Activated naive CD4-positive, alpha-beta T cell treated with anti-CD3 and anti-CD28 coated beads, Interleukin-2, amount 50 U/mL, for 16 hours (primary cell): ENCODE data around the gene NAPG.
A peak's percentile ranks its signal among the peaks of the same experiment; 100 is the strongest.
"Not testable (repeated sequence)": the region's sequence is repeated elsewhere in the genome, so short reads cannot be mapped to it uniquely, and the experiment has no call there.

Source experiments
- DNase-seq: peaks from one replicate; pipeline ENCODE4 v3.0.0-alpha.2; 2020

Gene NAPG

DNA sequence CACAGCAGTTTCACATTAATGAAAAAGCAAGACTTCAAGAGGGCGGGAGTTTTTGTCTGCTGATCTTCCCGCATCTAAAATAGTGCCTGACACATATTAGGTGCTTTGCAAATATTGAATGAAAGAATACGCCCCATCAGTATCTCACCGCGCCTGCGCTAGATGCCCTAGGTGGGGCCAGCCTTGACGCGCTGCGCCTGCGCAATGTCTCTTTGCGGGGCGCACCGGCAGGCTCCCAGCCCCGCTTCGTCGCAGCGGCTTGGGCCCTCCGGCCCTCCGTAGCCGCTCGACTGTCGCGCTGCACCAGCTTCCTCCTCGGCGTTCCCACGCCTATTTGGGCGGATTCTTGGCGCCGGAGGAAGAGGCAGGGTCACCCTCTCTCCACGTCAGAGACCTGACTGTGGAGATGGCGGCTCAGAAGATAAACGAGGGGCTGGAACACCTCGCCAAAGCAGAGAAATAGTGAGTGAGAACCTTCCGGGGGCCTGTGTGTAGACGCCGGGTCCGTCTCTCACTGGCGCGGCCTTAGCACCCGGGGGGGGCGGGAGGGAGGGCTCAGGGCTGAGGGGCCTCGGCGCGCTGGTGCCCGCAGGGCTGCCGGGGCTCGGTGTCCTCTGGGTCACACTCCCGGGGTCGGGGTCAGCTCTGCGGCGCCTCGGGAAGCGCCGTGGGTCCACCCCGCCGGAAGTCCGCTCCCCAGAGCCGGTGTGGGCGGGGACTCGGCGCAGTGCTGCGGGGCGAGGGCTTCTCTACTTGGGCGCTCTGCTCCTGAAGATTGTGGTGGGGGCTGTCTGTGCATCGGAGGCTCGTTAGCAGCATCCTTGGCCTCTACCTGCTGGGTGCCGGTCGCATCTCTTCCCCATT is at the start of gene NAPG:
Gene NAPG (plus strand): TSS at position 331 of the 864 bp plus-strand sequence. CDS start 76 bp downstream, at position 407.
- DNase-seq: peak; percentile 91

DNA sequence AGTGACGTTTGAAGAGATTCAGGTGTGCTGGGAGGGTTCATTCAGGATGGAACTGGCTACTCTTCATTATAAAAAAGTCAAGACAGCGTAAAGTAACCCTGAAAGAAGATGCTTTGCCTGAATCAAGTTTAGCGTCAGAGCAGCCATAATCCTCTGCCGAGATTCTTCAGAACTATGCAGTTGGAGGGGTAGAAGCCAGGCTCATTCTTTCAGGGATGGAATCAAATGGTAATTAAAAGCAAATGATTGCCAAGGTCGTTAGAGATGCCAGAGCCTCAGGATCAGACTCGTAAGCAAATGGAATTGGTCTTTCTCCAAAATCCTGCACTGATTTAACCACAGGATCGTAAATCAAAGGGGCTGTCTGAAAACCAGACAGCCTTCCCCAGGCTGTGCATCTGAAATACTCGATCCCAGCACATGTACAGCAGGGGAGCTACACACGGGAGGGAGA is 49.5 kb upstream of the NAPG start:
- no peak for DNase-seq

DNA sequence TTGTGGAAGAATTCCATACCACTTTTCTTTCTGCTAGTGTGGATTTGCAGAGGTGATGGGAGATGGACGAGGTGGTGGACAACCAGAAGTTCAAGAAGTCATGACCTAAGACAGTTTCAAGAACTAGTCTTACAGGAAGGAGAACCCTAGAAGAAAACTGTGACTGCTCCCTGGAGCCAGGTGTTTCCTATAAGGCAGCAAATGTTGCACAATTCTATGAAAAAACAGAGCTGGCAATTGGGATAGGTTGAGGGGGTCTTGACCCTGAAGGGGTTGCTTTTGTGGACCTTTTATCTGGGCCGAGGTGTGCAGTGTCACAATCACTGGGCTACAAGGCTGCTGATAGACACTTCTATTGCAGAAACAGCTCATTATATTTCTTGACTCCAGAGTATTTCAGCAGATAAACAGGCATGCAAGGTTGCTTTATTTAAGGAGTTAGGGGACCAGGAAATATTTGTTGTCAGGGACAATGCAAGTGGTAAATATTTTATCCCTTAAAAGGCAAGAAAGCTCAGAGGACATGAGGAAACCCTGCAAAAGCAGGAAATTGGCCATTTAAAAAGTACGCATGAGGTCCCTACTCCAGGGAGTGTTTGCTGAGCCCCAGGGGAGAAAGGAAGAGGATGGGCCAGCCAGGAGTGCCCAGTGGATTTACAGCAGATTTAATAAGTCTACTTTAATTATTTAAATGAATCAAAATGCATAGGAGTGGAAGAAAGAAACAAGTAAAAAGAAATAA is 48.5 kb upstream of the NAPG start:
- DNase-seq: no peak

DNA sequence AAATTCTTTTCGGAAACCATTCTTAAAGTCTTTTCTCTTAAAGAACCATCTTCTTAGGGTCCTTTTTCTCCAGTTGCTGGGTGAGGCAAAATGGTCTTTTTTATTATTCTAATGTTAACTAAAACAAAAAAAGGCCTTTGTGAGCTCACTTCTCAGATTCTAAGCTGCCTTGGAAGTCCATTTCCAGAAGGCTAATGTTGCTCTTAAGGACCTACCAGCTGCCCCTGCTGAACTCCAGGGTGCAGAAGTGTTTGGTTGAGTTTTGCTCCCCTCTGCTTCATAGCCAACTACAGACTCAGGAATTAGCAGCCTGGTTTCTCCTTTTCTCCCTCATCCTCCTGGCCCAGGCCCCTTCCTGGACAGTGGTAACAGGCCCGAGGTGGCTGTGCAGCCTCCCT is 48.0 kb upstream of the NAPG start:
- no peak for DNase-seq

DNA sequence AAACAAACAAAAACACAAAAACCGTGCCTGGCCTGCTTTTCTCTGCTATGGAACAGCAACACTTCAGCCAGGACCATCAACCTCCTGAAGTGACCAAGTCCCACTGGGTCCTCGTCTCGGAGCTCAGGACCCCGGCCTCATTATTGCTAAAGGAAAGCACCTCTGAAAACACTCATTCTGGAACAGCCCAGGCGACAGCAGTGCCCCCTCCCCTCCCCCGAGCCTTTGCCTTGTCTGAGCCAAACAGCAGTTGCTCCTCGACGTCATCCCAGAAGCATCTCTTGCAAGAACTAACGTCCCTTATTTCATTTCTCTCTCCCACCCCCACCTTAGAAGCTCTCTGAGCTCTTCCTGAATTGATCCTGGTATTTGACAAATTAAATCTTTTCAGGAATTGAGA is 44.0 kb upstream of the NAPG start:
- DNase-seq: no peak

DNA sequence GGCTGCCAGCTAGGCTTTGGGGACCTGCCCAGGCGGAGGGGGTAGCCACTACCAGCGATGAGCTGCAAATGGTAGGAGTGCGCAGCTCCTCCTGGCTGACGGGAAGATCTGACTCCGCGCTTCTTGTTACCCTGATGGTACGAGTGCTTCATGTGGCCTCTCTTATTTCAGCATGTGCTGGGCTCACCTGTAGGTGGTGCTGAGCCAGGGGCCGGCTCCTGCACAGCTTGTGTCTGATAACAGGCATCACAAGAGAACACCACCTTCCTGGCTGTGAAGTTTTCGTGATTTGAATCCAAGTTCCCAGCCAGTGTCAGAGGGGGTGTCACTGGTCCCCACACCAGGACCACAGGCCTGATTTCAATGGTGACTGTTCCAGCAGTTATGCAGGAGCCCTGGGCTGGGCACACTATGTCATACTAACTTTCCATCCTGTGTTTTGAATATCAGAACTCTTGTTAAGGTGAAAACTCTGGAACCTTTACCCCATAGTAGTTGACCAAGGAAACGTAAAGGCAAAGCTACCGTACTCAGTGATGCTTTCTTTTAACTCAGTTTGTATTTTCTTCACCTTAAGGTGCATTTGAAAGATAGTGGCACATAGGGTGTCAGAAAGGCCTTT is 43.4 kb upstream of the NAPG start:
- no peak for DNase-seq

DNA sequence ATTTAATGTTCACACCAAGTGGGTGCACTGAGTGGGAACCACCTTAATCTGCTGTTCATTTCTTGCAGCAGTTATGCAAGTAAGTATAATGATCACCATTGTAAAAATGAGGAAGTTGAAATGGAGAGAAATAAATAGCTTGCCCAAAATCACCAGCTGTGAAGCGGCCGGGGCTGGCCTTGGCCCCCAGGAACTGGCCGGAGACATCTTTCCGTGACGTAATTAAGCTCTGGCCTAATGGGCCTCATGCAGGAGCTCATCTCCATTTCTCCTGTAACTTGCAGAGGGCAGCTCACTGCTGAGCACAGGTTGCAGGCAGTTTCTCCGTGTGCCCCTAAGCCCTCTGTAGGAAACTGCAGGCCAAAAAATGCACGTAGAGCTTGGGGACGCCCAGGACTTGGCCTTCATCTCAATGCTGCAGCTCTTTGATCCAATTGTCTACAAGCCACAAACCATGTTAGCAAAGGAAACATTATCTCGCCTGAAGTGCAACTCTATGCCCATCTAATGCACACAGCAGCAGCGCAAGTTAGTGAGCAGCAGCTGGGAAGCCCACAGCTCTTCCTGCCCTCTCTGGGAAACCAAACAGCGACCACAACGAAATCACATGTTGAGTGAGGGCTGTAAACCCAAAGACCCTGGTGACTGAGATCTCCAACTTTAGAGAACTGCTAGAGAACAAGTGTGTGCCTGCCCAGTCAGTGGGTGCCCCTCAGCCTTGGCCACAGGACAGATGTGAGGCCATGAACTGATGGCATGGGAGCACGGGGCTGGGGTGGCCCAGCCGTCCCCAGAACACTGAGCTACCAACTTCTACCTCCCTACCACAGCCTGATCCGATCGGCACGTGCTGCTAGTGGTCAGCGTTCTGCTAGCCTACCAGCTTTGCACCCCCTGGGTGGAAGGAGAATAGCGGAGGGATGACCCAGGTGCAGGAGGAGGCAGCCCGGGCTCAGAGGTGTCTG is 42.6 kb upstream of the NAPG start:
- DNase-seq: no peak

DNA sequence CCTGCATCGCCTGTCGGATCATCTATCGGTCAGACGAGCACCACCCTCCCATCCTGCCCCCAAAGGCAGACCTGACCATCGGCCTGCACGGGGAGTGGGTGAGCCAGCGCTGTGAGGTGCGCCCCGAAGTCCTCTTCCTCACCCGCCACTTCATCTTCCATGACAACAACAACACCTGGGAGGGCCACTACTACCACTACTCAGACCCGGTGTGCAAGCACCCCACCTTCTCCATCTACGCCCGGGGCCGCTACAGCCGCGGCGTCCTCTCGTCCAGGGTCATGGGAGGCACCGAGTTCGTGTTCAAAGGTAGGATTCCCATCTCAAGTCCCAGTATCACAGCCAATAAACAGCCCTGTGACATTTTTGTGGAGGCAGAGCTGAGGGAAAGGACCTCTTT is 40.4 kb upstream of the NAPG start:
- no peak for DNase-seq

DNA sequence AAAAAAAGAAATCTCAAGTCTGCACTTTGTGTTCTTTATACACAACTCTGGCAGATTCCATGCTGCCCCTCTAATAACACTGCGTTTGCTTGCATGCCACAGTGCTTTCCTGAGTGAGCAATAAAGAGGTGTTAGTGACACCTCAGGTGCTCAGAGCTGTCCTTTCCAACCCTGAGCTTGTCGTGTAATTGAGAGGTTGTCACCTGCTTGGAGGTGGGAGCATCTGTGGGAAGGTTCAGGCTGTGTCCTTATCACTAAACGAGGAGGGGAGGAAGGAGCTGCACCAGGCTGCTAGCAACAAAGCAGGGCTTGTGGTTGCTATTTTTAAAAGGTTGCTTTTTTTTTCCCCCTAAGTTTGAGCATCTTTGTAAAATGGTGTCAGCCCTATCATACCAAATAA is 39.5 kb upstream of the NAPG start:
- no peak for DNase-seq

DNA sequence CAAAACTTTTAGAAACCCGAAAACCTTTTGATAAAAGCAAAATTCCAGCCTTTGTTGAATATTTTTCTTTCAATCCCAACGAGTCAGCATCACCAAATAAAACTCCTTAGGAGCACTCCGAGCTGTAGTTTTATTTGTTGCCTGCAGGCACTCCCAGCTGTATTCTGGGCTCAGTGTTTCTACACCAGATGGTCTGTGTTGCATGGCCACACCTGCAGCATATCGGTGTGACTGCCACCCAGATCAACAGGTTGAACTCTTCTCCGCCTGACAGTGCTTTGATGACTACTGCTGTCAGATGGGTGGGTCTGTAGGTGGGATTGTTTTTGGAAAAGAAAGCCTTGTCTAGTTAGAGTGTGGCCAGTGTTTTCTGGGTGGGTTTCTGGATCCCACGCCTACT is 38.7 kb upstream of the NAPG start:
- no peak for DNase-seq

DNA sequence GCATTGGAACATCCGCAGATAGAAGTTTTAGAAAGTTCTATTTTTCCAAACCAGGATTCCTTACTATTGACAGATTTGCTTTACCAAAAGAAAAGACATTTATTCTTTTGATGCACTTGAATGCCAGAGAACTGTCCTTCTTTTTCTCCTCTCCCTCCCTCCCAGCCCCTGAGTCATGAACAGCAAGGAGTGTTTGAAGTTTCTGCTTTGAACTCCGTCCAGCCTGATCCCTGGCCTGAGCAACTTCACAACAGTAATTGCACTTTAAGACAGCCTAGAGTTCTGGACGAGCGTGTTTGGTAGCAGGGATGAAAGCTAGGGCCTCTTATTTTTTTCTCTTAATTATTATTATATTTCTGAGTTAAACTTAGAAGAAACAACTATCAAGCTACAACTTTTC is 37.8 kb upstream of the NAPG start:
- no peak for DNase-seq

DNA sequence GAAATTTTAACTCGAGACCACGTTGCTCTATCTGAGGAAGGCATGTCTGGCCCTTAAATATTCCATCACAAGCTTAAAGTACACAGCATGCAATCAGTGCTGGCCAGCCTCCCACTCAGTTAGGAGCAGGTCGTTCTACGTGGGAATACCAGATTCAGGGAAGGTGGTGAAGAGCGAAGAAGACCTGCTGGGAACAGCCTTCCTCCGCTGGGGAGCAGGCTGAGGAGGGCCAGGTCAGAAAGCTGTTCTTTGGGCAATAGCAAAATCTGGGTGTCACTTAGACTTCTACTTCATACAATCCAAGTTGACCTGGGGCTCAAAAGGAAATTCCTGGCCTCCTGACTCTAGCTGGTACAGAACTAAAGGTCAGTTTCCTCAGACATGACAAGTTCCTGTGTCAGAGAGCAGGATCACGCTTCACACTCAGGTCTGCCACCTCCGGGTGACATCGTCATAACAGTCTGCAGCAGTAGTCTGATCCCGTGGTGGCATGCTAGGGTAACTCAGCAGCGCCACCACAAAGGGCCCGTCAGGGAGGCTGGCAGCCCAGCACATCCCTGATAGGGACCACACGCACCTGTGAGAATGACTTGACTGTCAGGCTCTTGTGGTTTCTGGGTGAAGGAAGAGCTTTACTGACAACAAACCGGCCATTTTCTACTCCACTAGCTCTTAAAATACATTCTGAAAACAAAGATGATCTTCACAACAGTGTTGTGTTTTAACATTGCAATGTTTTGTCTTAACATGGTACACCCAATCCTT is 35.2 kb upstream of the NAPG start:
- peak; percentile 58 for DNase-seq

DNA sequence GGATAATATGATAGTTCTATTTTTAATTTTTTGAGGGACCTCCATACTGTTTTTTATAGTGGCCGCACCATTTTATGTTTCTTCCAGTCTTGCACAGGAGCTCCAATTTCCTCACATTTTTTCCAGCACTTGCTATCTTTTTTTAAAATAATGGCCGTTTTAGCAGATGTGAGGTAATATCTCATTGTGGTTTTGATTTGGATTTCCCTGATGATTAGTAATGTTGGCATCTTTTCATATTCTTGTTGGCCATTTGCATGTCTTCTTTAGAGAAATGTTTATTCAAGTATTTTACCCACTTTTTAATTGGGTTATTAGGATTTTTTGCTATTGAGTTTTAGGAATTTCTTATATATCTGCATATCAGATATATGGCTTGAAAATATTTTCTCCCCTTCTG is 29.9 kb upstream of the NAPG start:
- no peak for DNase-seq

DNA sequence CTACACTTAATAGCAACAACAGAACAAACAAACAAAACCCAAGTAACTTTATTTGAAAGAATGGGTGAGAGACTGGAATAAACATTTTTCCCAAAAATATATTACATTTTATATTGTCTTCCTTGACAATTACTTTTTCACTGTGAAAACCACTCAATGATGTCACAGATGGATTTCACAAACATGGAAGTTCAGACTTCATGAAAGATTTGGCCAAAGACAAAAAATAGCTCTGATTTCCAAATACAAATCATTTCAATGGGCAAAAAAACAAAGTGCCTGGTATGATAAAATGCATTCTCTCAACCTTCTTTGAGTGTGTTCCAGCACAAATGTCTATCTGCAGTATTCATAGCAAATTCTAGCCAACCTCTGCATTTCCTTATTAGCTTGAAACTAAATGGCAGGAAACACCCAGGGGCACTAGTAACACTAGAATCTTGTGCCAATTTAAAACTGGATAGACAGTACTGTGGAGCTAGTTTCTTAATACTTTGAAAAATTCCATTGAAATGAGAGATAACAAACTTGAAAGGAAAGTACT is 28.5 kb upstream of the NAPG start:
- no peak for DNase-seq

DNA sequence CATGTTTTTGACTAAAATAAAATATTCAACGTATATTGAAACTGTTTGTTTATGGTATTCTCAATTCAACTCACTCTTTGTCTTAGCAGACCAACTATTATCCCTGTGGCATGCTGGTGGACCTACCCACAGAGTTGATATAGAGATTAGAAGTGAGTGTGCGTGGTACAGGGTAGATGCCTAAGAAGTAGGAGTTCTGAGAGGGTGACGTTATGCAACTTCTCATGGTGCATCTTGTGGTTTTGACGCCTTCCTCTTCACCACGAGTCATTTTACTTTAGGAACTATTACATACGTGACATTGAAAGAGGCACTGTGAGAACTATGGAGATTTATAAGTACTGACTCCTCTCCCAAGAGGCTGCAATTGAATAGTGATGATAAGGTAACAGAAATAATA is 26.6 kb upstream of the NAPG start:
- DNase-seq: no peak

DNA sequence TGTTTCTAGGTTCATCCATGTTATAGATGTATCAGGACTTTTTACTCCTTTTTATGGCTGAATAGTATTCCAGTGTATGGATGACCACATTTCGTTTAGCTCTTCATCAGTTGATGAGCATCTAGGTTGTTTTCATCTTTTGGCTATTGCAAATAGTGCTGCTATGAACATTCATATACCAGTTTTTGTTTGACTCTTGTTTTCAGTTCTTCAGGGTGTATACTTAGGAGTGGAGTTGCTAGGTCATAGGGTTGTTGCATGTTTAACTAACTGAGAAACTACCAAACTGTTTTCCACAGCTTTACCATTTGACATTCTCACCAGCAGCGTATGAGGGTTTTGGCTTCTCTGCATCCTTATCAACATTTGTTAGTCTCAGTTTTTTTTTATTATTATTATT is 25.8 kb upstream of the NAPG start:
- DNase-seq: no peak

DNA sequence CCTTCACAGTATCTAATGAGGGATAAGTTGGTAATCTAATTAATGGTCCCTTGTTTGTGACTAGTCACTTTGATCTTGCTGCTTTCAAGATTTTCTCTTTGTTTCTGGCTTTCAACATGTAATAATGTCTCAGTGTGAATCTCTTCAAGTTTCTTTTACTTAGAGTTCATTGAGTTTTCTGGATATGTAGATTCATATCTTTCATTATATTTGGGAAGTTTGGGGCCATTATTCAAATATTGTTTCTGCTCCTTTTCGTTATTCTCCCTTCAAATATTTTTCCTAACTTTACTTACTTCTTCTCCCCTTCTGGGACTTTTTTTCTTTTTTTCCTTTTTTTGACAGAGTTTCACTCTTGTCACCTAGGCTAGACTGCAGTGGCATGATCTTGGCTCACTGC is 21.1 kb upstream of the NAPG start:
- DNase-seq: no peak

DNA sequence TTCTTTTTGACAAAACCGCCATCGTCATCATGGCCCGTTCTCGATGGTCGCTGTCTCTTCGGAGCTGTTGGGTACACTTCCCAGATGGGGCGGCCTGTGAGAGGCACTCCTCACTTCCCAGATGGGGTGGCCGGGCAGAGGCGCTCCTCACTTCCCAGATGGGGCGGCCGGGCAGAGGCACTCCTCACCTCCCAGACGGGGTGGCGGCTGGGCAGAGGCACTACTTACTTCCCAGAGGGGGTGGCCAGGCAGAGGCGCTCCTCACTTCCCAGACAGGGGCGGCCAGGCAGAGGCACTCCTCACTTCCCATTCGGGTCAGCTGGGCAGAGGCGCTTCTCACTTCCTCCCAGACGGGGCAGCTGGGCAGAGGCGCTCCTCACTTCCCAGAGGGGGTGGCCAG is 19.9 kb upstream of the NAPG start:
- not testable (repeated sequence) for DNase-seq

DNA sequence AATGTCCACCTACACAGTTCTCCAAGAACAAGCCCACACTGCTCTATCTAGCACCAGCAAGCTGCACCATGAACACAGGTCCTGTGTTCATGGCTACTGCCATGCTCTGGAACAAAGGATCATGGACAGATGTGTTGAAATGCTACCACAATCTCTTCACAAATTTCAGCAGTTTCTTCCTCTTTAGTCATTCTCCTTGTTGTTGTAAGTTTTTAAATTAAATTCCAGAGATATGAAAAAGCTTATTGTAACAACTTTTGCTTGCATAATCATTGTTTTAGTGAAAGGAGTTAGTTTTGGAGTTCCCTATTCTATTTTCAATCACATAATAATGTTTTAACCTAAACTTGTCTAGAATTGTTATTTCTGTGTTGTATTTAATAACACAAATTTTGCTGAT is 17.2 kb upstream of the NAPG start:
- DNase-seq: no peak

DNA sequence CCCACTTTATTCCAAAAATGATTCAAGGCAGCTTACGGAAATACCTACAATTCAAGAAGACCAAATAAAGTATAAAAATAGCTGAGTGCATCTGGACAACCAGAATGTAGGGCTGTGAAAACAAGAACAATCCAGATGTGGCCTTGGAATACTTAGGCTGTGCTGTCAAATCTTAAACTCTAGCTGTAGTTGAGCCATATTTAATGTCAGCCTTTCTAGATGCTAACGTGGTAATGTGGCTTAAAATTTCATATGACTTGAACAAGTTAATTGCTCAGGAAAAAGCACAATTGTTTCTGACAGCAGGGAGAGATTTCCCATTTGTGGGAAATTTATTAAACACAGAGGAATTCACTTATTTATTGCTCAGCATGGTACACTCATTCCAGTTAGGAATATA is 14.6 kb upstream of the NAPG start:
- DNase-seq: no peak

DNA sequence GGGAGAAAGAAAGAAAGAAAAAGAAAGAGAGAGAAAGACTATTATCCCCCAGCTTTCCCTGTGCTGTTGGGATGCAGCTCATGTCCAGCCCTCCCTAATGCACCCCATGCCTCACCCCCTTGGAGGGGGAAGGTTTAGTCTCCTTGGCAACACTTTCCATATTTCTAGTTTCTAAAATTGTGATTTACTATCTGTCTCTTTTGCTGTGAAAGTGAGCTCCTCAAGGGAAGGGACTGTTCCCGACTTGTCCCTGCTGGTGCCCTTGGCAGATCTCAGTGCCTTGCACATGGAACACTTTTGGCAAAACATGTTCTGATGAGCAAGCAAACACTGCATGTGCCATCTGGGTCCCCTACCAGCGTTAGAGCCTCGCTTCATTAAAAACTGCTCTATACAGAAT is 11.7 kb upstream of the NAPG start:
- no peak for DNase-seq

DNA sequence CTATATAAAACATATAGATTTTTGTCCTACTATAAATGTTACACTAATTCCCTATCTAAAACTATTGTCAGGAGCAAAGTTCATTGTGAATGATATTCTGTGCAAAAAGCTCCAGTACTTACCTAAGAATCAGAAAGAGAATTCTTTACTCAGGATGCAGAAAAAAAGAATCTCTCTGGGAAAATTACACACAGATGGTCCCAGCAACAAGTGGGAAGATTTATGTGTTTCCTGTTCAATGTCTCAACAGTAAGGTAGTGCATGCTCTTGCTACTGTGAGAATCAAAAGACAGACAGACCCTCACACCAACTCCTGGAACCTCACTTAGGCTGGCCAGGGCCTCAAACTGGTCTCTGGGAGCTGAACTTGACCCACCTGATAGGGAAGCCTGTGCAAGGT is 11.2 kb upstream of the NAPG start:
- no peak for DNase-seq
